PFSK-1 (cell line): ENCODE measurements around the gene CERS3.

Experiments used
- FOXP2 ChIP-seq: optimal IDR thresholded peaks from 2 replicates; pipeline ENCODE3; 2011; ENCODE audit warnings: borderline replicate concordance, control low read depth, inconsistent platforms; ENCODE audit not compliant: insufficient read depth; ENCODE audit errors: extremely low read length, extremely low read depth
- POLR2AphosphoS5 ChIP-seq: IDR thresholded peaks from 2 replicates; pipeline ENCODE4 v1.6.1; 2012; ENCODE audit warnings: low read depth, mild to moderate bottlenecking, control low read depth, low read length, moderate library complexity
- REST ChIP-seq, 2 experiments: IDR thresholded peaks; 2 replicates each; pipeline versions ENCODE4 v1.6.1 to v1.8.0; 2011 to 2012; ENCODE audit warnings: low read depth in 2 of 2, low read length in 2 of 2, control low read depth in 1 of 2, inconsistent platforms in 1 of 2, mild to moderate bottlenecking in 1 of 2, moderate library complexity in 1 of 2; ENCODE audit not compliant: insufficient read depth in 1 of 2
- SIN3A ChIP-seq: IDR thresholded peaks from 2 replicates; pipeline ENCODE4 v1.6.1; 2012; ENCODE audit warnings: mild to moderate bottlenecking, low read length, moderate library complexity, borderline replicate concordance; ENCODE audit not compliant: insufficient read depth
- TAF1 ChIP-seq: IDR thresholded peaks from 2 replicates; pipeline ENCODE4 v1.6.1; 2012; ENCODE audit warnings: low read length, control low read depth, borderline replicate concordance; ENCODE audit not compliant: insufficient read depth

GRCh38 chr15:100571592-100572167 lies 42.9 kb upstream of the CERS3 start:
- no peak for TF ChIP-seq POLR2AphosphoS5
- no peak for TF ChIP-seq REST (IDR thresholded peaks at IDR 0.05; ENCODE audit: insufficient read depth in 1 of 2, low read depth in 2 of 2, low read length in 2 of 2)
- no peak for TF ChIP-seq SIN3A
- TF ChIP-seq TAF1: no peak
- no peak for TF ChIP-seq FOXP2
